Stimulated activated CD4-positive, alpha-beta T cell treated with anti-CD3 and anti-CD28 coated beads, Interleukin-15, amount 100 ng/mL, for 24 hours (primary cell): ENCODE data around the gene DOCK2.

Experiments
- DNase-seq: peaks from one replicate; pipeline ENCODE4 v3.0.0-alpha.2; 2020

DOCK2 gene

DNA sequence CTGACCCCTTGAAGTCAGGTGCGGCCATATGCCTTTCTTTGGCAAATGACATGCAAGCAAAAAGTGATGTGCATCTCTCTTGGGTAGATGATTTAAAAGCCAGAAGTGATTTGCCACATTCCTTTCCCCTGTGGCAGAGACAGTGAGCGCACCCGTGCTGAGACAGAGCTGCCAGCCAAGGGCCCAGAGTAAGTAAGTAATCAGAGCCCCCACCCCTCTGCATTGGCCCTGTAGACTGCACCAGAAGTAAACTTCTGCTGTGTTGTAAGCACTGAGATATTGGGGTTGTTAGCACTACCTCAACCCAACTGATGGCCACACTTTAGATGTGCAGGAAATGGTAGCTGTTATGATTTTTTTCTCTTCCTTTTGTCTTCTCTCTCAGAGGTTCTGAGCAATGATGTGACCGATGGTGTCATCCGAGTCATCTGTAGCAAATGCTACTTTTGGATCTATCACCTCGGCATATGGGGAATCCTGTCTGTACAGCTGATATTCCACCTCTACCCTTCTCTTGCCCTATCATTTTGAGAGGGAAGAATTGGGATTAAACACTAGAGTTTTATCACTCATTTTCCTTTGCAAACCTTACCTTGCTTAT is 58.0 kb downstream of the DOCK2 start:
- DNase-seq: no peak

DNA sequence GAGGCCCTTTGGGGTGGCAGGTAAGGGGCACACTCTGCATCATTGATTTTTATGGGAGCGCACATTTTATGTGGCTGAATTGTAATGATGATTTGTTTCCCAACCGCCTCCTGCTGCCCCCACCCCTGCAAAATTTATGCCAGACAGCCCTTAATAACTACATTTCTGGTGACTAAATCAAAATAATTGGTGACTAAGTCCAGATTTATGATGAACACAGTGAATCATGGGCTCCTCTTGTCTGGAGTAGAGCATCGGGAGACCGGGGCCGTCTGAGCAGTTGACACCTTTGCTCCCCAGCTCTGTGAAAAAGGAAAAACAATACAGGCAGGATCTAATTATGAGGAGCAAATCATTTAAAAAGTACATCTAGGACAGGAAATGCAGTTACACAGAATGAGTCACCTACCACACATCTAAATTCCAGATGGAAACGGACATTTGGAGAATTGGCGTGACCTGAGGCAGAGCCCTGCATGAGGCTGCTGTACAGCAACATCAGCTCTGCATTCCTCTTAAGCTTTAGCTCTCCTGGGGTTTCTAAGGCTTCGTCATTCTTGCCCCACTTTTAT is 58.9 kb downstream of the DOCK2 start:
- DNase-seq: no peak

DNA sequence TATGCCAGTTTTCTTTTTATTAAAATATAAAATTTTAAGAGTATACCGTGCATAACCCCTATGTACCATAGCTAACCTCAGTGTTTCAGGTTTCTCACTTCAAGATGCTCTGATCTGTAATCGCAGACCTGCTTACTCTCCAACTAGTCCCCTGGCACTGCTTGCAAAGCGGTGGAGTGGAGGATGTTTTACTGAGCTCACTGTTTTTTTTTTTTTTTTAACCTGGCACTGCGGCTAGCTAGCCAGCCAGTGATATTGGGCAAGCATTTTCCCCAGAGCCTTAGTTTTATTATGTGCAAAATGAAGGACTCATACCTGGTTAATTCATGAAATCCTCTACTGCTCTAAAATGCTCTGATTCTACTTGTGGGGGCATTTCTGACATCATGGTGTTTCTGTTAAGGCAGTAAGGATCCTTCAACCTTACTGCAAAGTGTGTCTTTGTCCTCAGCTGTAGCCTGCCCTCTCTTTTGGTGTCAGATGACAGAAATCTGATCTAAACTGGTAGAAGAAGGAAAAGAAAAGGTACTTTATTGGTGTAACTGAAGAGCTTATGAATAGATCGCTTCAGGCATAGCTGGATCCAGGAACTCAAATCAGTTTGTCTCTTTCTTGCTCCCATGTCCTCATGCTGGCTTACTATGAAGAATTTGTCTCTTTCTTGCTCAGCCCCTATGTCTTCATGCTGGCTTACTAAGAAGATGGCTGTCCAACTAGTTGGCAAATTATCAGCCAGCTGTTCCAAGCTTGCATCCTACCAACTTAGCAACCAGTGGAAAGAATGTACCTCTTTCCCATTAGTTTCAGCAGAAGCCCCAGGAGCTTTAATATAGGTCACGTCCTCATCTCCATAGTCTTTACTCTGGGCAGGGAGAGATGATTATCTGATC is 59.8 kb downstream of the DOCK2 start:
- DNase-seq: no peak

DNA sequence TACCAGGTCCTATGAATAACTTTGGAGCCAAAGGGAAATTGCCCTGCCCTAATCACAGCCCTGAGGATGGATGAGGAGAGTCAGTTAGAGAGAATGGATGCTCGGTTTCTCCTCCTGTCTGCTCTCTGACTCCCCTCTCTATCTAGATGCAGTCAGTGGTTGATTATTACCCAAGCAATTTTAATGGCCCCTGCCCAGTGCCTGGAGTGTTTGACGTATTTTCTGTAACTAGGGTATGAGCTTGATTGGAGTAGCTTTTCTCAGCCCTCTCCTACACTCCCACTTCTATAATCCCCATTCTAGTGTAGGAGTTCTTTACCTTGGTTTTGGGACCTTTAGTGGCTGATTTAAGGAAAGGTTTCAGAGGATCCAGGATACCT is 60.4 kb downstream of the DOCK2 start:
- no peak for DNase-seq

DNA sequence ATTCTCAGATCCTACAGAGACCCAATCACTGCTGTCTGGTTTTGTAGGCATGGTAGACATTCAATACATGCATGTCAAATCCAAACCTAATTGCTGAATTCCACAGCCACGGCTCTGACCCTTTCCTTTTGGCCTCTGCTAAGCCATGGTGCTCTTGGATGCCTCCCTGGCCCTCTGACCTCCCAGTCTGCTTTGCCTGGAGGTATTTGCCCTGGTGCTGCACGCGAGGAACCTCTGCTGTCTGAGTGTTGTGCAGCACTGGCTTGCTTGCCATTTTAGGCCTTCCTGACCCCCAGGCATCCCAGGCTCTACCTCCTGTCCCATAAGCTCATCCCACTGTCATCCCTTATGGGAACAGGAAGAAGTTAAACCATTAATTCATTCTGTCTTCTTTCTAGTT is 60.9 kb downstream of the DOCK2 start:
- DNase-seq: no peak

DNA sequence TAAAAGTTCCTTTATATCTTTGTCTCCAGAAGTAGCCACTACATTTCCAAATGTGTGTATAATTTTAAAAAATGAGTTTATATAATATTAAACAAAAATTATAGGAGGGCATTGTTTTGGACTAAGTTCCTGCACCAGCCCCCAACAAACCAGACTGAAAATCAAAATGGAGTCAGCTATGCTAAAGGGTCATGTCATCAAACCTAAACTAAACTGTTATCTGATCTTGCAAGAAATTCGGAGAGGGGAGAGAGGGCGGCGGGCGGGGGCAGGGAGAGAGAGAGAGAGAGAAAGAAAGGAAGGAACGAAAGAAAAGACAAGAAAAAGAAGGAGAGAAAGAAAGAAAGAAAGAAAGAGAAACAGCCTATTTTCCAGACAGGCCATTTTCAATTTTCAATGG is 63.5 kb downstream of the DOCK2 start:
- no peak for DNase-seq

DNA sequence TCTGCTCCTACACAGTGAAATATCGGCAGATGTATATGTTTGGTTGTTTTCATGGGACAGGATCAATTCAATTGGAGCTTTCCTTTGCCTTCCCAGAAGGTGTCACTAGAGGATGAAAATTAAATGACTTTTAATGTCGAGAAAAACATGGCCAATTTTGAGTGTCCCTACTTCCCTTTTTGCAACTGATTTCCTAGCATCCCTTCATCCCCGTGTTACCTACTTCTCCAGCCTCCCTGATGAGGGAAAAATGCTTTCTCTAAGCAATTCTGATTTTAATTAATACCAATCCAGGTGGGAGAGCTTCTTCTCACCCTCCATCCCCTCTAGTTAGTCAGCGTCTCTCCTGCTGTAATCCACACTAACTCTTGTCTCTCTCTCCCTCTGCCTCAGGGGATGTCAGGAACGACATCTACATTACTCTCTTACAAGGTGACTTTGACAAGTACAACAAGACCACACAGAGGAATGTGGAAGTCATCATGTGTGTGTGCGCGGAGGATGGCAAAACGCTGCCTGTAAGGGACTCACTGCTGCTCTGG is 64.9 kb downstream of the DOCK2 start:
- DNase-seq: no peak

DNA sequence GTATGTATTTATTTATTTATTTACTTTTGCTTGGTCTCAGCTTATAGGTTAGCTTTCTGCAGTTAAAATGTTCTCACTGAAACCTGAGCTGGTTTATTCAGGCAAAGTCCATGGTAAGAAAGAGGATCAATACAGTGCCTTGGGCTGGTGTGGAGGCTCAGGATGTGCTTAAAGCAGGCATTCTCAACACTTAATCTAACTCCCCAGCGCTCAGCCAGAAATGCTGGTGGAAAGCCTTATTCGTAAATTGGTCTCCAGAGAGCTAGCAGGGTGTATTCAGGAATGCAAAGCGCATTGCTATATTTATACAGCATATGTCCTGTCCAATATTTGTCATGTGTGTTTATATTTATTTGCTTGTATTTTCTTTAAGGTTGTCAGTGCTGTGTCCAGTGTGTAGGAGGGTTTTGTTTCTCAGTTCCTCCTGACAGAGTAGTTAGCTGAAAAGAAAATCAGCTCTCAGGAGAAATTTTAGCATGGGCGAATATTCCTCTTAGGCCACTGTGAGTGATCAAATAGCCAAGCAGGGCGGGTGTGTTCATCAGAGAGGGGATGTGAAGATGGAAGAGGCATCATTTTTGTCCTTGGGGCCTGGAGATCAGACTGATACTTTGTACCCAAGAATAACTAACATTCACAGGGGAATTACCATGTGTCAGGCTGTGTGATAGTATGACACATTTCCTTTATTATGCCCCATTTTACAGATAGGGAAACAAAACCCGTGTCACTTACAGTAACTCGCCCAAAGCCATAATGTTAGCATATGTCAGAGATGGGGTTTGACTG is 65.8 kb downstream of the DOCK2 start:
- no peak for DNase-seq

DNA sequence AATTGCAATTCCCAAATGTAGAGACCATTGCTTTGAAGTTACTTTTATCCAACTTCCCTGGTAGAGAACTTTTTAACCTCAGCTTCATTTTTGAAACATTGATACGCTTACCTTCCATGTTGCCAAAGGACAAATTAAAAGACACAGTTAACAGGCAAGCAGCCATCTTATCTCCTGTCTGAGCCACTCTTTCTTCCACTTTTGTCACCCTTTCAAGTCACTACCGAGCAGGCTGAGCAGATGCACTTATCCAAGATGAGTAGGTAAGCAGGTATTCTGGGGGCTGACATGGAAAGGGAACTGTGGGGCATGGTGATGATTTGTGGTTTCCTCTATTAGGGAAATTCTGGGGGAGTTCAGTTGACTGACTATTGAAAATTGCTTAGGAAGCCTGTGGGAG is 66.7 kb downstream of the DOCK2 start:
- no peak for DNase-seq

DNA sequence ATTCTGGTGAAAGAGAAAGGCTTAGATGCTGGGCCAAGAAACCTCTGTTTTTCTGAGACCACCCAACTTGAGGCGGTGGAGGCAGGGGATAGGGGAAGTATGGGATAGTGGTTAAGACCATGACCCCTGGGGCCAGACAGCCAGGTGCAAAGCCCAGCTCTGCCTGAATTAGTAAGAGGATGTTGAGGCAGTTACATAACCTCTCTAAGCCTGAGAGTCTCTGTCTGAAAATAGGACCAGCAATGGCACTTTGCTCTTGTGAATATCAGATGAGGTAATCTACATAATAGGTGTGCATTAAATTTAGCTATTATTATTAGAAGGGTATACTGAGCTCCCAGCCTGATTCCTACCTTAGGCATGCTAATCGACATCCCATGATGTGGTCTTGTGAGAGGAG is 68.2 kb downstream of the DOCK2 start:
- DNase-seq: no peak

DNA sequence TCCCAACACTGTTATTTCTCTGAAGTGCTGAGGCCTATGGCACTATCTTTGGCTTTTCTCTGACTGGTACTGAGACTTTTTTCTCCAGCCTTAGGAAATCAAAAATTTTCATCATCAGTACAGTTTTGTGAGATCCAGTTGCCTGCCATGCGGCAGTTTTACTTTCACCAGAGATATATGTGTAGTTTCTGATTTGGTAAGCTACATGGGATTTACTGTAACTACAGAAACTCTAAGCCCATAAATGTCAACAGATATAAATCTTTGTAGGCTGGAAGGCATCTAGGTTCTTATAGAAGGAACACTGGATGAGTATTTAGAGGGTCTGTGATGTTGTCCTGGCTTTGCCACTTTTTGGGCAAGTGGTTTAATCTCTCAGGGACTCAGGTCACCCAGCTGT is 69.0 kb downstream of the DOCK2 start:
- no peak for DNase-seq

DNA sequence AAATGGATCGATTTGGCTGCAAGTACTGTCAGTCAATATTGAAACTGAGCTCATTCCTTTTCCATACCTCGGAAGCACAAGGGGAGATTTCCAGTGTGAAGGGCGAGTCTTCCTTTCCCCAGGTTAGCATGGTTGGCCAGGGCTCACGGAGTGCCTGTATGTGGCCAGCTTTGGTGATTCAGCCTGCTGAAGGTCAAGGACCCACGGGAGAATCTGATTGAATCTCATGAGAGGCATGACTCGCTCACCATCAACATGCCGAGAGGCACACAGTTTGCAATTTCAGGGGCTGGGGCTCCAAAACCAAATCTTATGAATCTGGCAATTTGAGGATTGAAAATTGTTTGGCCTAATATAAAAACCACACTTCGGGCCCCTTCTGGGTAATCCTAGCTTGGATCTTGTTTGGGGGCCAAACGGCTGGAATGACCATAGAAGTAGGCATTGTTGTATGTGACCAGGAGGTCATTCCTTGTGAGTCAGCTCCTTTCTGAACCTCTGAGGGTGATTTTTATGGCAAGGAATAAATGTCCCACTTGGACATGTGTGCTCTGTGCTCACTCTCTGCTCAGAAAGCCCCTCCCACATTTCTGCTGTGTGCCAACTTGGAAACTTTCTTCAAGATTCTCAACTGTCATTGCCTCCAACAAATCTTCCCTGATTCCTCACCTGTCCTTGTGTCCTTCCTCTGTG is 69.8 kb downstream of the DOCK2 start:
- DNase-seq: no peak

DNA sequence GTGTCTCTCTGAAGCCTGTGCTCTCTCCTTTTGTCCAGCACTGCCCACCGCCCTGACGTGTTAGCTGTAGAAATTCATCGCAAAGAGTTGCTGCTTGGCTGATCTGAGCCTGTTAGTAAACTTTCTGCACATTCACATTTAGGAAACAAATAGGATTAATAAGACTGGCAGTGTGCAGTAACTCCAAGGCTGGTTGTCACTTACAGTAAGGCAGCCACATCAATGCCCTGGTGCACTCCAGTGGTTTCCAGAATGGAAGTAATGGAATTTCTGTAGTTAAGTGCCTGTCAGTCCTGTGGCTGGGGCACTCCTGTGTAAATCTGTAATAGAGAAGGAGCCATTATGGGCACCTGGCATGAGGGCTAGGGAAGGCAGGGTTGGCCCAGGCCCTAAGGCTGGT is 70.6 kb downstream of the DOCK2 start:
- DNase-seq: no peak

DNA sequence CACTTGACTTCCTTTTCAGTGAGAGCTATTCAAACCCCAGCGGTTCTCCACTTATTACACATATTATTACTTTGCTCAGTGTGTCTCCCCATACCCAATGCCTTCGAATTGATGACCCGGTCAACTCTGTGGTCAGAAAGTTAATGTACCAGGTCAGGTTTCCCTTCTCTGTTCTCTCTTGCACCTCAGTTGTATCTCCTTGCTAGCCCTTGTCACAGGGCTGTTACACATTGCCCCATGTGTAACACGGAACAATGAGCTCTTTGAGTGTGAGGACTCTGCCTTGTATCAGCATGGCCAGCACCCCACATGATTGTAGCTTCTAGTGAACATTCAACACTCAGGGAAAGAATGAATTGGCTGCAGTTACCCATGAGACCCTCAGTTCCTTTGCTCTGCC is 73.6 kb downstream of the DOCK2 start:
- no peak for DNase-seq

DNA sequence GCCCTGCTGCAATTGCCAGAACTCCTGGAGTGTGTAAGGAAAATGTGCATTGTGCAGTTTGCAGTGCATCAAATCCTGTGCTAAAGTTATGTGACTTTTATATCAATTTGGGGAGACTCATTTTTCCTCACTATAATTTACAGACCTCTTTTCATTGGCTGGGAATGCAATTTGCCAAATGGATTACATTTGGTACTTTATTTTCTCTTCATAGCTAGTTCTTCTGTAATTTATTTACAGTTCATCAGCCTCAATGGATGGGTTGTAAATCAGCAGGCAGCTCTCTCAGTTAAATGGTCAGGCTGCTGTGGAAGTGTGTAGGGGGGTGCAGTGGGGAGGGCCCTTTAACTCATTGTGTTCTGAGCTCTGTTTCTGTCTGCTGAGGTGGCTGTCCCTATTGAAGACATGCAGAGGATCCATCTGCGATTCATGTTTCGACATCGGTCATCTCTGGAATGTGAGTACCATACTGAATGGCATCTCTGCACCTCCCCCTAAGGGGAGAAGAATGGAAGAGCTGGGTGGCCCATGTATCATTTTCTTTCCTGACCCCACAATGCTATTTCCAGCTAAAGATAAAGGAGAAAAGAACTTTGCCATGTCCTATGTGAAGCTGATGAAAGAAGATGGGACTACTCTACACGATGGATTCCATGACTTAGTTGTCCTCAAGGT is 74.6 kb downstream of the DOCK2 start:
- no peak for DNase-seq

DNA sequence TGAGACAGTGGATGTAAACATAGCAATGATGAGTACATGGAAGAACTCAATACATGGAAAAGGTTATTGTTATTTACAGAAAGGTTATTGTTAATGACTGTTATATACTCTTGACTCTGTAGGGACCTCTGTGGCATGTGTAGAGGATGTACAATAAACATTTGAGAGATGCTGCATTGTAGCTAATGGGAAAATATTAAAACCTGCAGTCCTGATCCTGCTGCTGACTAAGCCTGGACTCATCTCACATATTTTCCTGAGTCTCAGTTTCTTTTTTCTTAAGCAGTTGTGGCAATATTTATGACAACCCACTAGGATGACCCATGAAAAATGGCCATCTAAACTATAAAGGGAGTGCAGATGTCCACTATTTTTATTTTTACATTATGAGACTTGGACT is 75.4 kb downstream of the DOCK2 start:
- no peak for DNase-seq

DNA sequence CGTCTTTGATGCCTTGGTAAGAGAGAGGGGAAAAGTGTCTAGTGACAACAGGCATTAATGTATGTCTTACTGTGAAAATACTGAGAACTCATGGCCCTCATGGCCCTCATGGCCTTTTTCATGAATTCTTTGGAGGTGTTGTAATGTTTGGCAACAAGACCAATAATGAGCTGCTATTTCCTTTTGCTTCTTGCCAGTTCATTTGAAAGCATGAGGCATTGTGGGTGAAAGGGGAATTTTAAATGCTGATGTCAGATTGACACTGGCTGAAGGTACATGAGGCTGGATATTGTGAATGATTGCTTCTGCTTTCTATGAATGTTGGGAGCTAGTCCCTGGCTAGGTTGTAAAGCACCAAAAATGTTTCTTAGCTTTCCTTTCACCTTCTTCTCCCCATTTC is 79.2 kb downstream of the DOCK2 start:
- no peak for DNase-seq

DNA sequence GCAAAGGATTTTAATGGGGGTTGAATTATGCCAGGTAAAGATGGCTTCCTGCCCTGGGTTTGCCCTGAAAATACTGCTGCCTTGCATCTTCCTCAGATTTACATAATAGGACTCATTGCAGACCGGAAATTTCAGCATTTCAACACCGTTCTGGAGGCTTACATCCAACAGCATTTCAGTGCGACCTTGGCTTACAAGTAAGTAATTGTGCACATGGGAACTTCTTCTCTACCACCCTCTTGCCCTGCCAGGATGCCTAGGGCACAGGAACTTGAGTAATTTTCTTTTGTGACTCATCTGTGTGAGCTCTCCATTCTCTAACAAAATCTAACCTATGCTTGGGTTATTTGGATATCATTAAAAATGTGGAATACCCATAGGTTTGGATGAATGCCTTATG is 80.2 kb downstream of the DOCK2 start:
- no peak for DNase-seq

DNA sequence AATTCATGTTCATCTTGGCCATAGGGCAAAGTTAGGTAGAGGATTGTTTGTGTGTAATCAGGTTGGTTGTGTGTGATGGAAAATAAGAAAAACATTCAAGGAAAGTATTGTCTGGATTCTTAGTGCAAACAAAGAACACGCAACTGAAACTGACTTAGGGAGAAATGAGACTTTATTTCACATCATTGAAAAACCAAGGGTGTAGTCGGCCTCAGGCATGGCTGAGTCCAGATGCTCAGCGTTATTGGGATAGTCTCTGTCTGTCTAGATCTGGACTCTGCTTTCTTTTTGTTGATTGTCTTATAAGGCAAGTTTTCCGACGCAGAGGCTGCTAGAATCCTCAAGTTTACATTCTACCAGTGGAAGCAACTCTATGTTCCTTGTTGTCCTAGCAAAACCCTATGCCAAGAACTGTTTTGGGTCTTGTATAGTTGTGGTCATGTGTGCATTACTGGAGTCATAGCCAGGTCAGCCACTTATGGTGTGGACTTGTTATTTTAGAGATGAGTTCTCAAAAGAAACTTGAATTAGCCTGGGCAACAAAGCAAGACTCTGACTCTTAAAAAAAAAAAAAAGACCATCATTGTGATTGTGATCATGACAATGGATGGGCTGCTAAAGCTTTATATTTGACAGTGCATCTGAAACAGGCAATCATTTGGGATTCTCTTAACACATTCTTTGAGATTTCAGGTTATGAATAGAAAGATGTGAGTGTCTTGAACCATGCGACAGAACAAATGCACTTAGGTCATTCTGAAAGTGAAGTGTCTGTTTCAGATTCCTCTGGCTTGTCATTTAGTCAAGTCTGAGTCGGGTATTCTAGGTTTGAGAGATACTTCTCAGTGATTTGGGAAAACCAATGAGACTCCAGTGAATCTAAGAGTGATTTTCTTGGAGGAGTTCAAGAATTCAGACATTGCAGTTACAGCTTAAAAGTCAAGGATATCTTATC is 82.6 kb downstream of the DOCK2 start:
- DNase-seq: no peak

DNA sequence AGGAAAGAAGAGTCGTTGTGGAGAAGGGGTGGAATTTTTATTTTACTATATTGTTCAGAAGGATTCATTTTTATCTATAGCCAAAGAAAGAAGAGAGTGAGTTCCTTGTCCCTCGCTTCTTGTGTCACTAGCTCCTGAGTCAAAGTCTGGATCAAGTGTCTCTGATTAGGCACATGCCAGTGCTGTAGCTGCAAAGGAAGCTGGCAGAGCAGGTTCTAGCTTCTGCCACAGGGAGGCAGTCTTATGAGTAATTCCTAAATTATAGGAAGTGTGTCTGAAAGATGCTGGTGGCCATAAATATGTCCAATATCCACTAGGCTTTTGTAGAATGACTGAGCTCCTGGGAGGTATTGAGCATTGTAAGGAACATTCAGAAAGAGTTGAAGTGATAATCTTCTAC is 84.7 kb downstream of the DOCK2 start:
- no peak for DNase-seq
